ENCODE data around the gene CRYBG2. TPM values are rescaled to one million over a fixed set of nuclear protein-coding genes. Genes with fewer than 3 reads are reported as not detected.
A peak's percentile ranks its signal among the peaks of the same experiment; 100 is the strongest.

The CRYBG2 gene
- total RNA-seq, 2 experiments from 2014 or later, result 5.7 to 8.6 TPM

DNA sequence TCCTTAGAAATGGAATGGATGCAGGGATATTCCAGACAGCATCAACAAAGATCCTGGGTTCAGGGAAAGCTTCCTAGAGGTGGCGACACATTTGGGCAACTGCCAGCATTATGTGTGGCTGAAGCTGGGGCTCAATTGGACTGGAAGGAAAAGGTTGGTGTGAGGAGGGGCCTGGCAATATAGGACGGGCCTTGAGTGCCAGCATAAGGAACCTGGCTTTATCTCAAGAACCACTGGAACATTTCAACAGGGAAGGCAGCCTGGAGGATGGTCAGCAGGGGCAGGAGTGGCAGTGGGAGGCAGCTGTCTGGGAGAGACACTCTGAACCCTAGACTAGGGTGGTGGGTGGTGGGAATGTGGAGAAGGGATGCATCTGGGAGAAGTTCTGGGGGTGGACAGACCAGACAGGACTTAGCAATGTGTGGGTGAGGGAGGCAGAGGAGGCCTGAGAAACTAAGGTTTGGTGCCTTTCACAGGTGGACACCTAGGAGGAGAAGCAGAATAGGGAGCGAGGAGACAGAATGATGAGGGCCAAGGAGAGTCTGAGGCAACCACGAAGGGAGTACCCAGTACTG is 70.6 kb downstream of the CRYBG2 start:
- H3K27me3 Mint-ChIP-seq, result no peaks in the 10 kb centered on the region
- H3K27ac Mint-ChIP-seq, result peak overlapping the region; percentile 99
- CTCF ChIA-PET, result interaction anchor here (0.9 to 21.9 kb wide), 9 partner anchors 7 to 133 kb away, joined by 3 to 1010 read pairs (median 96); partner anchors contain the start of genes CD52, CEP85, UBXN11 and ZNF683
- peaks cover 48% of the 10 kb centered on the region for H3K36me3 Mint-ChIP-seq
- peak overlapping the region; percentile 69 for H3K4me3 Mint-ChIP-seq
- H3K4me1 Mint-ChIP-seq, result peaks cover 86% of the 10 kb centered on the region
- DNase-seq (no peak), ATAC-seq (no peak)
- H3K9me3 Mint-ChIP-seq (ENCODE audit: low read depth), result no peaks in the 10 kb centered on the region

GRCh38 chr1:26282401-26282918 is 71.5 kb downstream of the CRYBG2 start:
- Mint-ChIP-seq H3K4me3 (peak overlapping the region; percentile 69), H3K9me3 (ENCODE audit: low read depth) (no peaks in the 10 kb centered on the region), H3K27me3 (no peaks in the 10 kb centered on the region), H3K27ac (peak overlapping the region; percentile 99), H3K4me1 (peaks cover 86% of the 10 kb centered on the region), H3K36me3 (peaks cover 56% of the 10 kb centered on the region)
- CTCF ChIA-PET, result interaction anchor here (1.2 to 21.9 kb wide), 2 partner anchors 27 to 135 kb away, joined by 5 to 1010 read pairs; partner anchors contain the start of genes CD52 and UBXN11
- no peak for DNase-seq
- ATAC-seq, result no peak

- peaks cover 86% of the 10 kb centered on the region for H3K4me1 Mint-ChIP-seq
- peak overlapping the region; percentile 89 for H3K4me3 Mint-ChIP-seq
- H3K9me3 Mint-ChIP-seq (ENCODE audit: low read depth), result no peaks in the 10 kb centered on the region
- no peak for ATAC-seq
- H3K27ac Mint-ChIP-seq, result peak overlapping the region; percentile 99
- no peaks in the 10 kb centered on the region for H3K27me3 Mint-ChIP-seq
- CTCF ChIA-PET, result interaction anchor here (0.6 to 21.9 kb wide), 7 partner anchors 9 to 135 kb away, joined by 3 to 1010 read pairs (median 5); partner anchors contain the start of genes CD52, CEP85 and UBXN11
- peaks cover 60% of the 10 kb centered on the region for H3K36me3 Mint-ChIP-seq
- DNase-seq, result no peak
Observed at GRCh38 chr1:26281971-26282370, 72.0 kb downstream of the CRYBG2 start.

- Mint-ChIP-seq H3K4me1 (peaks cover 86% of the 10 kb centered on the region), H3K36me3 (peaks cover 66% of the 10 kb centered on the region), H3K27ac (peak overlapping the region; percentile 99), H3K4me3 (peak overlapping the region; percentile 89), H3K9me3 (ENCODE audit: low read depth) (no peaks in the 10 kb centered on the region), H3K27me3 (no peaks in the 10 kb centered on the region)
- no peak for ATAC-seq
- CTCF ChIA-PET, result interaction anchor here (0.6 to 21.9 kb wide), 7 partner anchors 9 to 136 kb away, joined by 3 to 1010 read pairs (median 5); partner anchors contain the start of genes CD52, CEP85 and UBXN11
- peak; percentile 48 for DNase-seq
Observed at GRCh38 chr1:26281091-26281958, 72.6 kb downstream of the CRYBG2 start.

- ATAC-seq (no peak), DNase-seq (peak; percentile 67)
- H3K27ac Mint-ChIP-seq, result peak overlapping the region; percentile 99
- H3K4me3 Mint-ChIP-seq, result peak overlapping the region; percentile 89
- CTCF ChIA-PET, result interaction anchor here (0.6 to 21.9 kb wide), 9 partner anchors 29 to 111 kb away, joined by 3 to 1010 read pairs (median 6); partner anchors contain the start of genes CD52, CEP85 and UBXN11
- H3K27me3 Mint-ChIP-seq, result no peaks in the 10 kb centered on the region
- H3K36me3 Mint-ChIP-seq, result peaks cover 68% of the 10 kb centered on the region
- H3K4me1 Mint-ChIP-seq, result peaks cover 86% of the 10 kb centered on the region
- no peaks in the 10 kb centered on the region for H3K9me3 Mint-ChIP-seq (ENCODE audit: low read depth)
Observed at GRCh38 chr1:26280333-26281042, 73.4 kb downstream of the CRYBG2 start.

GRCh38 chr1:26279456-26280332 is 74.2 kb downstream of the CRYBG2 start, which contains the start of gene SH3BGRL3:
TSS of gene SH3BGRL3 (plus strand) at chr1:26280086. CDS start at chr1:26280156, 70 bp downstream.
- Mint-ChIP-seq H3K4me3 (peak within 1 kb of the TSS; percentile 89), H3K36me3 (peaks cover 67% of the 10 kb centered on the region), H3K27me3 (no peaks in the 10 kb centered on the region), H3K9me3 (ENCODE audit: low read depth) (no peaks in the 10 kb centered on the region), H3K4me1 (peaks cover 84% of the 10 kb centered on the region), H3K27ac (peak within 1 kb of the TSS; percentile 99)
- ATAC-seq (peak; percentile 66), DNase-seq (peak; percentile 90)
- CTCF ChIA-PET, result interaction anchor here (0.6 to 21.9 kb wide), 13 partner anchors 9 to 137 kb away, joined by 3 to 1010 read pairs (median 6); partner anchors contain the start of genes C1orf232, CD52, CEP85 and UBXN11

DNA sequence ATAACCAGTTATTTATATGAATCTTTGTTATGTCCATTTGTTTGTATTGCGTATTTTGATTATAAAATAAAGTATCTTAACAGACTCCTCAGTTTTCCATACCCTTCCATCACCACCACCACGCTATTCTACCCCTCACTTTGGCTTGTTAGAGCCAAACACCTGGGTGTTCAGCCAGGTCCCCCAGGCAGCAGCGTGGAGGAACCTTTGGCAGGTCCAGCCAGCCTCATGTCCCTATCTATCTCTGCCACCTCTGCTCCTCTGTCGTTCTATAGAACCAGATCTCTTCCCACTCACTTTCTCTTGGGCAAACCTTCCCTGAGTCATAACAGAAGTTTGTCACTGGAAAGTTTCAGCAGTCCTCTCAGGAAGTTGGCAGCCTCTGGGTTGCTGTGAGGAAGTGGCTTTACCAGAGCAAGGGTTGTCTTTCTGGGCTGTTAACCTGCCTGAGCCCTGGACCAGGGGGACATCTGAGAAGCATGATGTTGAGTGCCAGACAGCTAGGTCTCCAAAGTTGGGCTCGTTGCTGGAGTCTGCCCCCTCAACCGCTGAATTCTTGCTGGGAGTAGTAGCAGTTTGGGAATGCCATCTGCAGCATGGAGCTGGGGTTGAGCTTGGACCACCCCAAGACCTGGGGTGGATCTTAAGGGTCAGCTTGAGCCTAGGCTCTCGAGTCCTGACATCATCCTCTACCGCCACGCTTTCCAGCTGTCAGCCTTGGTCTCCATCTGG is 75.0 kb downstream of the CRYBG2 start:
- Mint-ChIP-seq H3K36me3 (peaks cover 64% of the 10 kb centered on the region), H3K9me3 (ENCODE audit: low read depth) (no peaks in the 10 kb centered on the region), H3K4me3 (peak overlapping the region; percentile 89), H3K27me3 (no peaks in the 10 kb centered on the region), H3K4me1 (peaks cover 83% of the 10 kb centered on the region), H3K27ac (peak overlapping the region; percentile 86)
- ATAC-seq (no peak), DNase-seq (peak; percentile 62)
- CTCF ChIA-PET, result interaction anchor here (0.9 to 21.9 kb wide), 11 partner anchors 9 to 138 kb away, joined by 3 to 1010 read pairs (median 4); partner anchors contain the start of genes C1orf232, CD52, CEP85 and UBXN11

DNA sequence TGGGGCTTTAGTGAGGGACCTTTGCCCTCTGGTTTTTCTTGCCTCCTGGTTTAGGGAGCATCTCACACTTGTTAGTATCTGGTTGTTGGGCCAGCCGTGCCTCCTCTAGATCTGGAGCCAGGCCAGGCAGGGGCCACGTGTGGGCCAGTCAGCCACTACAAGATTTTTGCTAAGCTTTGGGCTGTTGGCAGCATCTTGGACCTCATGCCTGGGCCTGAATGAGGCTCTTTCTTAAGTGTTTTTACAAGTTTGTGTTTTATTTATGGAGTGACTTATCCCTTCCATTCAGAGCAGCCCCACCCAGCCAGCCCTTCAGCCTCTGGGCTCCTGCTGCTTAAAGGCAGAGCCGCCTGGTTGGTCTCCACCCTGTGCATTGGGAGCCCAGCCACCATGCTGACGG is 75.6 kb downstream of the CRYBG2 start:
- Mint-ChIP-seq H3K9me3 (ENCODE audit: low read depth) (no peaks in the 10 kb centered on the region), H3K36me3 (peaks cover 60% of the 10 kb centered on the region), H3K4me1 (peaks cover 77% of the 10 kb centered on the region), H3K4me3 (no peak overlapping the region), H3K27me3 (no peaks in the 10 kb centered on the region), H3K27ac (peak overlapping the region; percentile 86)
- no peak for ATAC-seq
- CTCF ChIA-PET, result interaction anchor here (1.1 to 21.9 kb wide), 8 partner anchors 9 to 138 kb away, joined by 3 to 1010 read pairs (median 24); partner anchors contain the start of genes CD52, CEP85, UBXN11 and ZNF593
- DNase-seq, result no peak

DNA sequence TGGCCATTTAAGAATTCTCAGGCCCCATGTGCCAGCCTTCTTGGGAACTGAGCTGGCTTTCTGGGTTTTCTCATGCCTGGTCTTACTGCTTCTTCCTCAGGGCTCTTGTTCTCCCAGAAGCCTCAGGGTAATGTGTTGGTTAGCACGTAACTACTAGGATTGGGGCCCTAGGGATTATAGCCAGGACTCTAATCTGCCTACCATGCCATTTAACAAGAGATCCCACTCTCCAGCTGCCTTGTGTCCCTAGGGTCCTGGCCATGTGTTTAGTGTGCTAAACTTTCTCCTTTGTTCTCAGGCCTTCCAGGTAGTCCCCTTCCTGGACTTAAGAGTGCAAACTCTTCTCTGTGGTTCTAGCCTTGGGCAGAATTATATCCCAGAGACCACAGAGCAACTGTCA is 76.2 kb downstream of the CRYBG2 start:
- CTCF ChIA-PET, result interaction anchor here (0.8 to 21.9 kb wide), 13 partner anchors 10 to 139 kb away, joined by 3 to 1010 read pairs (median 8); partner anchors contain the start of genes CD52, CEP85, UBXN11 and ZNF593
- DNase-seq (no peak), ATAC-seq (no peak)
- peaks cover 59% of the 10 kb centered on the region for H3K36me3 Mint-ChIP-seq
- H3K9me3 Mint-ChIP-seq (ENCODE audit: low read depth), result no peaks in the 10 kb centered on the region
- H3K4me3 Mint-ChIP-seq, result no peak overlapping the region
- peak overlapping the region; percentile 86 for H3K27ac Mint-ChIP-seq
- H3K4me1 Mint-ChIP-seq, result peaks cover 71% of the 10 kb centered on the region
- H3K27me3 Mint-ChIP-seq, result no peaks in the 10 kb centered on the region

- H3K4me3 Mint-ChIP-seq, result no peak overlapping the region
- DNase-seq, result no peak
Observed at GRCh38 chr1:26277261-26277661, 76.7 kb downstream of the CRYBG2 start.

DNA sequence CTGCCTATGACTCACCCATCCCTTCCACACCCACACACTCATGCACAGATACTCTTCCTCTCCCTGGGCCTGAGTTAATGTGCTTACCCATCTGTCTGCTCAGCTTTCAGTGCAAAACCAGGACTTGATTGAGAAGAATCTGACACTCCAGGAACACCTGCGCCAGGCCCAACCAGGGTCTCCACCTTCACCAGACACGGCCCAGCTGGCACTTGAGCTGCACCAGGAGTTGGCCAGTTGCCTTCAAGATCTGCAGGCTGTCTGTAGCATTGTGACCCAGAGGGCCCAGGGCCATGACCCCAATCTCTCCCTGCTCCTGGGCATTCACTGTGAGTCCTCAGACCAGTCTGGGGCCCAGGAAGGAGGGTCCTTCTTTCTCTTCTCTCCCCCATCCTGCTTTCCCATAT is 77.5 kb downstream of the CRYBG2 start:
- DNase-seq, result no peak
- Mint-ChIP-seq H3K27me3 (no peaks in the 10 kb centered on the region), H3K36me3 (peaks cover 54% of the 10 kb centered on the region), H3K27ac (peak overlapping the region; percentile 94), H3K4me1 (peaks cover 58% of the 10 kb centered on the region), H3K9me3 (ENCODE audit: low read depth) (no peaks in the 10 kb centered on the region), H3K4me3 (peak overlapping the region; percentile 39)
- CTCF ChIA-PET, result interaction anchor here (0.7 to 21.9 kb wide), 29 partner anchors 11 to 156 kb away, joined by 3 to 1010 read pairs (median 5); partner anchors contain the start of genes C1orf232, CD52, CEP85 and DHDDS
- ATAC-seq, result no peak

More at GRCh38 chr1:26277261-26277661, 76.7 kb downstream of the CRYBG2 start:
- ATAC-seq, result no peak
- Mint-ChIP-seq H3K27me3 (no peaks in the 10 kb centered on the region), H3K27ac (peak overlapping the region; percentile 94), H3K36me3 (peaks cover 56% of the 10 kb centered on the region), H3K4me1 (peaks cover 67% of the 10 kb centered on the region), H3K9me3 (ENCODE audit: low read depth) (no peaks in the 10 kb centered on the region)
- CTCF ChIA-PET, result interaction anchor here (0.8 to 21.9 kb wide), 16 partner anchors 10 to 139 kb away, joined by 3 to 1010 read pairs (median 8); partner anchors contain the start of genes CD52, CEP85, UBXN11 and ZNF593

Measured in activated CD8-positive, alpha-beta memory T cell treated with anti-CD3 and anti-CD28 coated beads, Interleukin-2, amount 10 ng/mL, durations not matched to agents 7 days and 5 days (primary cell).